ENCODE results near the gene SLC17A7.

GRCh38 chr19:49465371-49465770 is 24.0 kb upstream of the SLC17A7 start:
- TF ChIP-seq CTCF (IDR thresholded peaks at IDR 0.05) (no peak), ZFX (IDR thresholded peaks at IDR 0.05; ENCODE audit: borderline replicate concordance) (no peak)
